ENCODE results near the gene EFNB2. TPM values are rescaled to one million over a fixed set of nuclear protein-coding genes. Genes with fewer than 3 reads are reported as not detected.

The EFNB2 gene
- total RNA-seq, 2 donors from 2014 or later = 15.5 to 17.4 TPM

GRCh38 chr13:106480351-106480910 lies 55.0 kb downstream of the EFNB2 start:
- no peaks in the 10 kb centered on the region for H3K27me3 ChIP-seq
- DNase-seq (ENCODE audit: low spot score) = no peak
- peaks cover 0 to 20% of the 10 kb centered on the region in 2 donors for H3K4me1 ChIP-seq
- no peak overlapping the region for H3K27ac ChIP-seq
- peaks cover 0 to 7% of the 10 kb centered on the region in 2 donors for H3K9me3 ChIP-seq
- TF ChIP-seq, protein P1, sequence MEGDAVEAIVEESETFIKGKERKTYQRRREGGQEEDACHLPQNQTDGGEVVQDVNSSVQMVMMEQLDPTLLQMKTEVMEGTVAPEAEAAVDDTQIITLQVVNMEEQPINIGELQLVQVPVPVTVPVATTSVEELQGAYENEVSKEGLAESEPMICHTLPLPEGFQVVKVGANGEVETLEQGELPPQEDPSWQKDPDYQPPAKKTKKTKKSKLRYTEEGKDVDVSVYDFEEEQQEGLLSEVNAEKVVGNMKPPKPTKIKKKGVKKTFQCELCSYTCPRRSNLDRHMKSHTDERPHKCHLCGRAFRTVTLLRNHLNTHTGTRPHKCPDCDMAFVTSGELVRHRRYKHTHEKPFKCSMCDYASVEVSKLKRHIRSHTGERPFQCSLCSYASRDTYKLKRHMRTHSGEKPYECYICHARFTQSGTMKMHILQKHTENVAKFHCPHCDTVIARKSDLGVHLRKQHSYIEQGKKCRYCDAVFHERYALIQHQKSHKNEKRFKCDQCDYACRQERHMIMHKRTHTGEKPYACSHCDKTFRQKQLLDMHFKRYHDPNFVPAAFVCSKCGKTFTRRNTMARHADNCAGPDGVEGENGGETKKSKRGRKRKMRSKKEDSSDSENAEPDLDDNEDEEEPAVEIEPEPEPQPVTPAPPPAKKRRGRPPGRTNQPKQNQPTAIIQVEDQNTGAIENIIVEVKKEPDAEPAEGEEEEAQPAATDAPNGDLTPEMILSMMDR (IDR thresholded peaks at IDR 0.05) = no peak
- H3K4me3 ChIP-seq = no peak overlapping the region
- H3K36me3 ChIP-seq = no peaks in the 10 kb centered on the region

DNA sequence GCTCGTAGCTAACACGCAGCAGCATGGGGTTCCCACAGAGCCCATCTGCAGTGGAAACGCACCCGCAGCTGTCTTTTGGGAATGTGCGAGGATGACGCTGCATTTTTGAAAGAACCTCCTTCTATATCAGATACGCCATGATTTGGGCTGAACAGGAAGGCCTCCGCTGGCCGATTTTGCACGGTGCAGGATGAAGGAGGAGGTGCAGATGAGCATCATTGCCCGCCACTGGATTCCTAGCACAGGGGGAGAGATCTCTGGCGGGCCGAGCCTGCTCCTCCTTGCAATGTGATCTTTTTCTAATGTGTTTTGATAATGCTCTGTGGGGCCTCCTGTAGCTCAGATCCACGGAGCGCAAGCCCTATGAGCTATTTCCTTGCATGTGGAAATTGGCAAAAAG lies 55.5 kb downstream of the EFNB2 start:
- TF ChIP-seq, protein P1 (IDR thresholded peaks at IDR 0.05) = no peak
- no peak for DNase-seq (ENCODE audit: low spot score)
- H3K4me1 ChIP-seq = peaks cover 0 to 15% of the 10 kb centered on the region in 2 donors
- H3K27me3 ChIP-seq = no peaks in the 10 kb centered on the region
- H3K36me3 ChIP-seq = no peaks in the 10 kb centered on the region
- H3K4me3 ChIP-seq = no peak overlapping the region
- no peak overlapping the region for H3K27ac ChIP-seq
- H3K9me3 ChIP-seq = peaks cover 0 to 7% of the 10 kb centered on the region in 2 donors

DNA sequence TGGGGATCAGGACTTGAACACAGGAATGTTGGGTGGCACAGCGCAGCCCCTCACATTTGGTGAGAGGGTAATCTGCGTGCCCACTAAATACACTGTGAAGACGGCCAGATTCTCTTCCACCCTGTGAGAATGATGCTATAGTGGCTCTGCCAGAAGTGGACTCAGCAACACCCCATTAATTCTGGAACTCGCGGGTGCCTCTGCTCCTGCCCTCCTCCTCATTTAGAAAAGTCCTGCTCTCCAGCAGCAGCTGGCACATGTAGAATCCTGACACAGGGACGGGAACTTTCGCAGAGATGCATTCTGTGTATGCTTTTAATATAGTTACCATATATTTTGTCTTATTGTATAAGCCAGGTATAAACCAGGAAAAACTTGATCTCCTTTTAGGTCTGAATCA lies 57.3 kb downstream of the EFNB2 start:
- DNase-seq (ENCODE audit: low spot score) = no peak
- no peak overlapping the region for H3K27ac ChIP-seq
- TF ChIP-seq, protein P1 (IDR thresholded peaks at IDR 0.05) = no peak
- H3K27me3 ChIP-seq = no peaks in the 10 kb centered on the region
- peaks cover 0 to 7% of the 10 kb centered on the region in 2 donors for H3K9me3 ChIP-seq
- H3K4me3 ChIP-seq = no peak overlapping the region
- no peaks in the 10 kb centered on the region for H3K36me3 ChIP-seq
- peaks cover 0 to 6% of the 10 kb centered on the region in 2 donors for H3K4me1 ChIP-seq

DNA sequence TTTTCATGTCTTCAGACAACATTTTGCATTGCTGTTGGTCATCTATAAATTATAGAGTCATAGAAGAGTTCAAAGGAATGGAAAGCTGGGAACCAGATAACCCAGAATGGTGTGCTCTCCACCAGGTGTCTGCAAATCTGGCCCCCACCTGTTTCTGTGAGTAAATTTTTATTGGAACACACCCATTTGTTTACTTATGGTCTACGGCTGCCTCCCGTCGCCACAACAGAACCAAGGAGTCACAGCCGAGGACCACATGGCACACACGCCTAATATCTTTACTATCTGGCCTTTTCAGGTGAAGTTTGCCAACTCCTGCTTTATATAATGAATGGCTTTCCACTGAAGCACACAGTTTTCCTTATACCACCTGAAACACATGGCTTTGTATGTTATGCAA lies 58.2 kb downstream of the EFNB2 start:
- H3K9me3 ChIP-seq = no peaks in the 10 kb centered on the region
- H3K27ac ChIP-seq = no peak overlapping the region
- H3K27me3 ChIP-seq = no peaks in the 10 kb centered on the region
- TF ChIP-seq, protein P1 (IDR thresholded peaks at IDR 0.05) = no peak
- H3K4me1 ChIP-seq = peaks cover 0 to 14% of the 10 kb centered on the region in 2 donors
- H3K36me3 ChIP-seq = no peaks in the 10 kb centered on the region
- no peak overlapping the region for H3K4me3 ChIP-seq
- DNase-seq (ENCODE audit: low spot score) = no peak

- Histone ChIP-seq H3K27ac (no peak overlapping the region), H3K36me3 (no peaks in the 10 kb centered on the region), H3K4me1 (peaks cover 0 to 14% of the 10 kb centered on the region in 2 donors), H3K9me3 (no peaks in the 10 kb centered on the region), H3K4me3 (no peak overlapping the region), H3K27me3 (no peaks in the 10 kb centered on the region)
- TF ChIP-seq, protein P1 (IDR thresholded peaks at IDR 0.05) = no peak
- no peak for DNase-seq (ENCODE audit: low spot score)
Observed at GRCh38 chr13:106475852-106476251, 59.6 kb downstream of the EFNB2 start.

DNA sequence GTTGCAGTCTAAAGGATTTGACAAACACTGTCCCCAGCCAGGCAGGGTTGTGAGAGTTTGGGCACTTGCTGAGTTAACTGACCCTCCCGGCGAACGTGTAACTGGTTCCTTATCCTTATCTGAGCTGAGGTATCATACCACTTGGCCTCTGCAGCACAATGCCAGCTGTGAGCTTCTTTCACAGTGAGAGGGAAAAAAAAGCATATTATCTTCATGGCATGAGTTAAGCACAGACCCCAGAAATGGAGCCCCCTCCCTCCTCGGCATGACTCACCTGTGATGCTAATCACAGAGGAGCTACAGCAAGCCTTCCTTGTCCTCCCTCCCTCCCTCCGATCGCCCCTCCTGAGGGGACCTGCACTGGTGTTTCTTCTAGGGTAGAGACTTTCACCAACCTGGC lies 60.5 kb downstream of the EFNB2 start:
- Histone ChIP-seq H3K27ac (no peak overlapping the region), H3K4me1 (peaks cover 0 to 14% of the 10 kb centered on the region in 2 donors), H3K36me3 (no peaks in the 10 kb centered on the region), H3K4me3 (no peak overlapping the region), H3K27me3 (no peaks in the 10 kb centered on the region), H3K9me3 (no peaks in the 10 kb centered on the region)
- no peak for DNase-seq (ENCODE audit: low spot score)
- TF ChIP-seq, protein P1 (IDR thresholded peaks at IDR 0.05) = no peak

Measured in right atrium auricular region (tissue), 2 donors.